Measurements from ENCODE around the gene RDX.

The RDX gene

DNA sequence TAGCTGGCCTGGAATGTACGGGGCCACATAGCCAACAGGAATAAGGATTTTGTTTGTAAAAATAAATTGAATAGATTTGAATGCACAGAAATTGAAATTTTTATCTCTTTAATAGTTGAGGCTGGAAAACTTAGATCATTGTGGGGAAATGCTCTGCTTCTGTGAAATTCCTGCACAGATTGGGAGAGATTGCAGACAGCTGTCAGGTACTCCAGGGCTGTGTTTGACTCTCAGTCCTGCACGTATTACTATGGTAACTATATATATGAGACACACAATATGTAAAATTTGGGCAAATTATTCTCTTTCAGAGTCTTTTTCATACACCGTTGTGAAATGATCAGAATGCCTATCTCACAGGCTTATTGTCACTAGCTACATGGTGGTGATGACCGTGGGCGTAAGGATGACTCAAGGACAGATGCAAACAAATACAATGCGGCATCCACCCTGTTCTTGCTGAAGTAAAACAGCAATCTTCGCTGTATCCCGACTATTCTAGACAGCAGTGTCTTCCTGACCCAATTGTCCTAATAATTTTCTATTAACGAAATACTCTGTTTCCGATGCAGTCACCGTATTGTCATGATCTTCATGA, 123.8 kb downstream of the RDX start:
- no peak for DNase-seq (ENCODE audit: low read depth)

DNA sequence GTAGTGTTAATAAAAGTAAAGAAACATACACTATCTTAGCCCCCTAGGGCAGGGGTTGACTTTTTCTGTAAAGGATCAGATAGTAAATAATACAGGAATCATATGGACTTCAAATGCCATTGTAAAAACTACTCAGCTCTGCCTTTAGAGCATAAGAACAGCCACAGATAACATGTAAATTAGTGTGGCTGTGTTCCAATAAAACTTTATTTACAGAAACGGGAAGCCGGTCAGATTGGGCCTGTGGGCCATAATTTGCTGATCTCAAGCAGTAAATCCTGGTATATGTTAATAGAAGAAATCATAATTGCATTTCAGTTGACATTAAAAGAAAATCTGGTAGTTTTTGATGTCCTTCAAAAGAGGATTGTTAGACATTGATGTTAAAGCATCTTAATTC, 126.7 kb downstream of the RDX start:
- no peak for DNase-seq (ENCODE audit: low read depth)

DNA sequence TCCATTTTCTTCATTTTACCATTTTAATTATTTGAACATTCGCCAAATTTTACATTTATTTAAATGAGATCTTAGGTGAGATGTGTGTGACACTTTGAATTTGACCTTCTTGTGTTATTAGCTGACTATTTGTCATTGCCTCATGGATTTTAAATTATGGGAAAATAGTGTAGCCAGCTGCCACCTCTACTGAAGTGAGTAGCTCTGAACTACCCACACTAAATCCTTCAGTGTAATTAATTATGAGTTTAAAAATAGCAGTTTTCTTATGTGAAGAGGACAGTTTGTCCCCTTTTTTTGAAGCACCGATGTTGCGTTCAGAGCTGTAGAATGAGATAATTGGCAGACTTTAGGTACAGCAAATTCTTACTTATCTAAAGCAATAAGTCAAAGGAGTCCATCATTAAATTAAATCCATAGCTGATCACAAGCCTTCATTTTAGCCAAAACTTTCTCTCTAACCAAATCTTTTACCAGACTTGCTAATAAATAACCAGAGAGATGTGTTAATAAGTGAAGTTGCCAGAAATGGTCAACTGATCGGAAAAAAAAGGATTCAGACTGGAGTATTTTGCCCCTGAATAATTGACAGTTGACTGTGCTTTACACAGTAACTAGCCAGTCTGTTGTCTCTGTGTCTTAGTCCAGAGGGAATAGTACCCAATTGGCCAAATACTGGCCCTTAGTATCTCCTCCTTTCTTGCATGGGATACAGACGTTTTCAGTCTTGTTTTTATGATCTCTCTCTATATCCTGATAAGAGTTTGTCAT, 128.2 kb downstream of the RDX start:
- no peak for DNase-seq (ENCODE audit: low read depth)

DNA sequence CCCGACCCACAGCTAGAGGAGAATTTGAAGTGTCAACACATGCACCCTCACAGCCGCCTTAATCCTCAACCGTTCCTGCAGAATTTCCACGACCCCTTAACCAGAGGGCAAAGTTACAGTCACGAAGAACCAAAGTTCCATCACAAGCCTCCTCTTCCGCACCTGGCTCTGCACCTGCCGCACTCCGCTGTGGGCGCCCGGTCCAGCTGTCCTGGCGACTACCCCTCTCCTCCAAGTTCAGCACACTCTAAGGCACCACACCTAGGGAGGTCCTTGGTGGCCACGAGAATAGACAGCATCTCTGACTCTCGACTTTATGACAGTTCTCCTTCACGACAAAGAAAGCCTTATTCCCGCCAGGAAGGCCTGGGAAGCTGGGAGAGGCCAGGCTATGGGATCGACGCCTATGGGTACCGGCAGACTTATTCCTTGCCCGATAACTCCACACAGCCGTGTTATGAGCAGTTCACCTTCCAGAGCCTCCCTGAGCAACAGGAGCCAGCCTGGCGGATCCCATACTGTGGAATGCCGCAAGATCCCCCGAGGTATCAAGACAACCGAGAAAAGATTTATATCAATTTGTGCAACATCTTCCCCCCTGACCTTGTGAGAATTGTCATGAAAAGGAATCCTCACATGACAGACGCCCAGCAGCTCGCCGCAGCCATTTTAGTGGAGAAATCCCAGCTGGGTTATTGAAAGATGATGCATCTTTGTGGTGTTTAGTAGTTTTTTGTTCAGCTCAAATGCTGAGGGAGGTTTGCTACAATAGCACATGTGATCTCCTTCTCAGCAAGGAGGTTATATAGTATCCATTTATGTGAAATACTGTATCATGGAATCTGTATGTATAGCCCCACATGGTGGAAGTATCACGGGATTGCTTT, 131.1 kb downstream of the RDX start:
- no peak for DNase-seq (ENCODE audit: low read depth)

DNA sequence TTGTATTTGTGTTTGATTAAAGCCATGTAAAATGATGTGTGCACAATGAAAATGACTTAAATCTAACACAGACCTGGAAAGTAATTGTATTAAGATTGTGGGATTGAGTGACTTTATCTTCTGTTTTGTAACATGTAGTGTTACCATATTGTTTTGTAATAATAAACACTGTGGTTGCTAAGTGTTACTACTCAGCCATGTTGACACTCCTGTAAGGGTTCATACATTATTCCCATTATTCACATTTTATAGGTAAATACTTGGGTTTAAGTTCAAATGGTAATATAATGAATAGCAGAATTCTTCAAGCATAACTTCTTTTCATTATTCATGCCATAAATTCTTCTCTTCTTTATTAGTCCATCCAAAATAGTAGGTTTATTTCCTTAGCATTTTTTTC, 134.2 kb downstream of the RDX start:
- DNase-seq (ENCODE audit: low read depth) = no peak

DNA sequence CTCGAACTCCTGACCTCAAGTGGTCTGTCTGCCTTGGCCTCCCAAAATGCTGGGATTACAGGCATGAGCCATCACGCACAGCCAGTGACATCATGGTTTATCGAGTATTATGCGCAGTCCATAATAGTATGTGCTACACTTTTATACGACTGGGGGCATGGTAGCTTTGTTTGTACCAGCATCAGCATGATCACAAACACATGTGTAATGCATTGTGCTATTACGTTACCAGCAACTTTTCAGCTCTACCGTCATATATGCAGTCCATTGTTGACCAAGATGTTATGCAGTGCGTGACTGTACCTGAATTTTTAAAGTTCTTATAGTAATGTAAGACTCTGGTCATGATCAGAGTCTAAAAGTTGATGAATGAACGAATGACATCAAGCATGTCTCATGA, 135.4 kb downstream of the RDX start:
- no peak for DNase-seq (ENCODE audit: low read depth)

DNA sequence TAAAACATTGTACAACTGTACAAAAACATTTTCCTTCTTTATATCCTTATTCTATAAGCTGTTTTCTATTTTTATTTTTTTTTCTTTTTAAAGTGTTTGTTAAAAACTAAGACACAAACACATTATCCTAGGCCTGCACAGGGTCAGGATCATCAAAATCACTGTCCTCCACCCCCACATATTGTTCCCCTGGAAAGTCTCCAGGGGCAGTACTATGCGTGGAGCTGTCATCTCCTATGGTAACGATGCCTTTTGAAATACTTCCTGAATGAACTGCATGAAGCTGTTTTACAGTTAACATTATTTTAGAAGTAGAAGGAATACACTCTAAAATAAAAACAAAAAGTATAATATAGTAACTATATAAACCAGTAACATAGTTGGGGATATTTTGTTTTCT, 136.0 kb downstream of the RDX start:
- DNase-seq (ENCODE audit: low read depth) = no peak

DNA sequence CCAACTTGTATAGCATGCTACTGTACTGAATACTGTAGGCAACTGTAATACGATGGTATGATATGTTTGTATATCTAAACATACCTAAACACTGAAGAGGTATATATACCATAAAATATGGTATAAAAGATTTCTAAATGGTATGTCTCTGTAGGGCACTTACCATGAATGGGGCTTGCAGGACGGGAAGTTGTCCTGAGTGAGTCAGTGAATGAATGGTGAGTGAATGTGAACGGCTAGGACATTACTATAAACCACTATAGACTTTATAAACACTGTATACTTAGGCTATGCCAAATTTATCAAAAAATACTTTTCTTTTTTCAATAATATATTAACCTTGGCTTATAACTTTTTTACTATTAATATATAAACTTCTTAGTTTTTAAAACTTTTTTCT, 136.4 kb downstream of the RDX start:
- DNase-seq (ENCODE audit: low read depth) = no peak

DNA sequence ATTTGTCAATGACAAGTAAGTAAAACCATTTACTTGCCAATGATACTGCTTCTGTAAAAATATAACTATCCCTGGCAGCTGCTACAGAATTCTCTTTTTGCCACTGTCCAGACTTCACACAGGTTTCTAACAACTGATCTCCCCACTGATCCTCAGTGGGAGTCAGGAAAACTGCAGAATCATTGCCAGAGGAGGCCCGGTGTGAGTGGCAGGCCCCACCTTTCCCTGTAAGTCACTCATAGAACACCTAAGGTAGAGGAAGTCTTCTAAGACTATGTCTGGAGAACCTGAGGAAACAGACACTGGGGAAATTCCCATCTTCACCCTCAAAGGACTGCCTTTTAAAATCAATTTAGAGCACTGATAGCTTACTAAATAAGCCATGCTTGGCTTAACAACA, 136.9 kb downstream of the RDX start:
- no peak for DNase-seq (ENCODE audit: low read depth)

DNA sequence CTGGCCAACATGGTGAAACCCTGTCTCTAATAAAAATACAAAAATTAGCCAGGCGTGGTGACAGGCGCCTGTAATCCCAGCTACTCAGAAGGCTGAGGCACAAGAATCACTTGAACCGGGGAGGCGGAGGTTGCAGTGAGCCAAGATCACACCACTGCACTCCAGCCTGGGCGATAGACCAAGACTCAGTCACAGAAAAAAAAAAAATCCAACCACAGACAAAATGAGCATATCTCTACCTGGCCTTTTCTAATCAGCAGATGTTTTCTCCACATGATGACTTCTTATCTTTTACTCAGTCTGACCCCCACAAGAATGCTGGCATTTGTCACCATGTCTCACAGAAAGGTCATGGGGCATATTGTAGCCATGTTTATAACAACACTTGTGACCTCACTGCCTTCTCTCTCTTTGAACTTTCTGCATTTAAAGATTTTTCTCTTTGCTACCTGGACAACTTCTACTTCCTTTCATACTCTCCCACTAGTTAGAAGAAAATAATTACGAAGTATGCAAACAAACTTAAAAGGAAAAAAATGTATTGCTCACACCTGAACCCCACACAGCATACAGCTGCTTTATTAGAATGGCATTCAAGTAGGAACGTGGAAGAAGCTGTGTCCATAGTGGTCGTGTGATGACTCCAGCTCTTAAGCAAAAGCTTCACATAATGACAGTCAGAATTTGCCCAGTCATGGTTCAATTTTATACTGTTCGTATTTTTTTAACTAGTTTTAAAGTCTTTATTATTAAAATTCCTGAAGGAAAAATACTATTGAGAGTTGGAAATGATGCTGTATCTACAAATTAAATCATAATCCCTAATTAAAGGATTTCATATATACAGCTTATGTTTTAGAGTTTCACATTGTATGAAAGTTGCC, 137.9 kb downstream of the RDX start:
- no peak for DNase-seq (ENCODE audit: low read depth)

DNA sequence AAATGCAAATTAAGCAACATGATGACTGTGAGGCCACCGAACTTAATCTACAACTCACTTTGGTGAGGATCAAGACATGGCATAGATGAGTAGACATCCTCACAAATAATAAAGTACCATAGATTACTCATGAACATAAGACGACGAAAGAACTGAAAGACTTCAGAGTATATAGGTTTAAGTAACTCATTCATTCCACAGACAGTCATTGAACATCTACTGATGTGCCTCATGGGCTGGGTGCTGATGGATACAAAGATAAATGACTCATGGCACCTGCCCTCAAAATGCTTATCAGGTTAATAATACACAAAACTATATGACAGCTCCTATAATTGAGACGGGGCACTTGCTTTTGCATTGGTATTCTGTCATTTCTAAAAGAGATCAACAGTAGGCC, 139.9 kb downstream of the RDX start:
- no peak for DNase-seq (ENCODE audit: low read depth)

DNA sequence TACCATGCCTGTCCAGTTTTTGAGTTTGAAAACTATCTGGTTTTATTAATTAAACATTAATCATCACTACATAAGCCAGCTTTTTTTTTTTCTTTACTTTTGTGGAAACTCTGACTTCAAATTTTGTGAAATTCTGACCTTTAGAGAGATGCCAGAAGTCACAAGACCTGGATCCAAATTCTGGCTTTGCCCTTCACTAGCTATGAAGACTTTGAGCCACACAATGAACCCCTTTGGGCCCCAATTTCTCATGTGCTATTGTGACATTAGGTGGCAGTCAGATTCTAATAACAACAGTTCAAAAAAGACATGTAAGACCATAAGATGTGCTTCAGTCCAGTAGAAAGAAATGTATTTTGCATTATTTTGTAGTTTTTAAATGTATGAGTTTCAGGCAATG, 142.9 kb downstream of the RDX start:
- DNase-seq (ENCODE audit: low read depth) = no peak

DNA sequence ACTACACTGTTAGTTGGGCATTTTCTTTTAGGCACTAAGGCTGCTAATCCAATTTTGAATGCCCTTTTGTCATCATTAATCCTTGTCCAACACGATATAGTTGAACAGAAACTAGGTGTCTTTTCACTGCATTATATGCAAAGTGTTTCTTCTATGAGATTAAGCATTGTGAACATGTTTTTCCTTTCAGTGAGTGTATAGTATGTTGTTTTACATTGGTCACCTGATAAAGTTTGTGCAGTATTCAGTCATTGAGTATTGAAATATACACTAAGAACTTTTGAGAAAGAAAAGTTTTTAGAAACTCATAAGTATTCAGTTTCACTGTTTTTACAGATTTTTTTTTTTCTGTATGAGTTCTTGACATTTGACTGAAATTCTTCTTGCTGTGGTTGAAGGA, 144.2 kb downstream of the RDX start:
- no peak for DNase-seq (ENCODE audit: low read depth)

DNA sequence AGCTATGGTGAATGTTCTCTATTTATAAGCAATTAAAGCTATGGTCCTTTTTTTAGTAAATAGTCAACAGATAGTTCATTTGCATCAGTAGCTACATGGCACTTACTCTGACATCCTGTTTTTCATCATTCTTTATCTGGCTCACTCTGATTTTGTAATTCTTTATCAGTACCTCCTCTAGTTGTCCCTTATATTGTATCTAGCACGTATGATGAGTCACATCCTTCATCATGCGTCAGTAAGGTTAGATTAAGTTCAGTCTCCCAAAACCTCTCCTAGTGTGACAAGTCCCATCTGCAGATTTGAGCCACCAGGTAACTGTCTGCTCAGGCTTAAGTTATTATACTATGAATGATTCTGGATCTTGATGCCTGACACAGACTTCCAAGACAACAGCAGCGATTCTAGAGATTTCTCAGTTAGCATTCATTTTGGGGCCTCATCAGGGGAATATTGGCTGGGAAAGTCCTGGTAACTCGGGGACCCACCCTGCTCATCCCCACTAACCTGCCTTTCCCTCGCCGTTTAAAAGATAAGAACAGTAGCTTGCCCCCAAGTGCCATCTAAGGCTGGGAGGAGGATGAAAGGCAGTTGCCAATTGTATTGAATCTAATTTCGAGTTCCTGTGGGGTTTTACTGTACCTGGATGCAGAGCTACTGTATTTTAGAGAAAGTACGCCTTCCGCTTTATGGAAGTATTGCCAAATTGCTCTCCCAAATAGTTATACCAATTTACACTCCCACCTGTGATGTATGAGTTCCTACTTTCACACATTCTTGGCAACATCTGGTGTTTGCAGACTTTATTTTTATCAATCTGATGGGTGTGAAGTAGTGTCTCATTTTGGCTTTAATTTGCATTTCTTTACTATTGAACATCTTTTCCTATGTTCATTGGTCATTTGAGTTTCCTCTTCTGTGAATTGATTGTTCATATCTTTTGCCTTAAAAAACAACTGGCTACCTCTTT, 147.4 kb downstream of the RDX start:
- no peak for DNase-seq (ENCODE audit: low read depth)

DNA sequence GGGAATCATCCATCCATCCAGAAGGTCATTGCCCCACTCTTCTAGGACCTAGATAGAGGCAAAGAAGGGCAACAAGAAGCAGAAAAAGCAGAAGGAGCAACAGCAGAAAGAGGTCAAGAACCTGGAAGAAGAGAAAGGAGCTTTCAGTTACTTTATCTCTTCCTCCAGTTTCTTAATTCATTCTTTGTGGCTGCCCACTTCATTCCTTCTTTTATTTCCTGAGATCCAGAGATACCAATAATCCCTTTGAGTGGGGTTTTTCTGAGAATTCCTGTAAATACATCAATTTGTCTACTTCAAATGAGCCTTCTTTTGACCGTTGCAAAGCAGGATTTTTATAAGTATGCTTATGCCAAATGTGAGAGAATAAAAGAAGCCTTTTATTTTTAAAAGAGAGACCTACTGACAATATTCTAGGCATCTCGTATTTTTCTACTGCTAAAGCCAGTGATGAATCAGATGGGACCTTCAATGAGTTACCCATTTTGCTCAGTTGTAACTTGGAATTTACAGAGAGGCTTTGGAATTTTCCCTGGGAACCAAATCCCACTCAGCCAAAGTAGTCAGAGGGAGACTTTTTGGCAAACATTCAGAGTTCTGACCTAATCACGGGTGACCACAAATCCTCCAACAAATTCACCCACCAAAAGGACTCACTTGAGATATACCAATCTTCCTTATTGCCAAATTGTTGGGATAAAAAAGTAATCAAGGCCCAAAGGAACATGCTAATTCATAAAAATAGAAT, 148.3 kb downstream of the RDX start:
- DNase-seq (ENCODE audit: low read depth) = no peak

DNA sequence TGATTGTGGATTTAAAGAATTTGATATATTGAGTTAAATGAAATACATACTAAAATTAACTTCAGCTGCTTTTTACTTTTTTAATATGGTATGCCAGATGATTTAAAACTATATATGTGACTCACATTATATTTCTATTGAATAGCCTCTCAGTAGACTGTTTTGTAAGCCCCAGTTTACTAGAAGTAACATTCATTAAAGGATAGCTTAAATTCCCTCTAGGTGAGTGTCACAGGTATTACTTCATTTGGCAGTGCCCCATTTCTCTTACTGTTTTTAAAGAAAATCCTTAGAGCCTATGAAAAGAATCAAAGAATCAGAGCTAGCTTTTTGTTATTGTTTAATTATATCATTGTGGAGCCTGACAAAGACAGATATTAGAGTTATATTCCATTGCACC, 154.6 kb downstream of the RDX start:
- no peak for DNase-seq (ENCODE audit: low read depth)

DNA sequence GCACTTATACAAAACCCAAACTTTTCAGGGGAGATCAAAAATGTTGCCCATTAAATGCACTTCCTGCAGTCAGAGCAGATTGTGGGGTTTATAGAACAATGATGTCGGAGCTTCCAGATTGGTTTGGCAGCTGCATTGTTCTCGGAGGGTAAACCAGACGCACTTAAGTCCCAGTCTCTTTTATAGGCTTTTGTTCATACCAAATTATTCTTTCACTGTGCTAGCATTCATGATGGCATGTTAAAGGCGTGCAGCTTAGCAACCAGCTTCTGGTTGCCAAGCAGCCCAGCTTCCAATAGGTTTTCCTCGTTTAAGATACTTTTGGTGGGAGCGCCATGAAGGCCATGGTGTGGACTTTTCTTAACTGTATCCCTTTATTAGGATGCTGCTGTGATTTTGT, 162.3 kb downstream of the RDX start:
- DNase-seq (ENCODE audit: low read depth) = no peak

DNA sequence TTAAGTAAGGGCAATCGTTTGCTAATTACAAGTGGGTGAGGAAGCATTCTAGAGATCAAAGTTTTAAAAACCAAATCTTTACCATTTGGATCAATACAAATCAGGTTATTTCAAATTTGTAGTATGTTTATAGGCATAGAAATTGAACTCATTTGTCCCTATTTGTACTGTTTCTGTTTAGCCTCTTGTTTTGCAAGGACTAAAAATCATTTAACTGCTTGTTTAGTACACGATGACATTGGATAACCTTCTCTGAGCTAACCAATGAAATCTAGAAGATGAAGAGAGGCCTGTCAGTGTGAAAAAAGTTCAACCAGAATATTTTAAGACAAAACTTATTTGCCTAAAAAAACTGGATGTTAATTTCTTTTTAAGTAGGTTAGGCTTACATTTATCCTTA, 163.3 kb downstream of the RDX start:
- DNase-seq (ENCODE audit: low read depth) = no peak

DNA sequence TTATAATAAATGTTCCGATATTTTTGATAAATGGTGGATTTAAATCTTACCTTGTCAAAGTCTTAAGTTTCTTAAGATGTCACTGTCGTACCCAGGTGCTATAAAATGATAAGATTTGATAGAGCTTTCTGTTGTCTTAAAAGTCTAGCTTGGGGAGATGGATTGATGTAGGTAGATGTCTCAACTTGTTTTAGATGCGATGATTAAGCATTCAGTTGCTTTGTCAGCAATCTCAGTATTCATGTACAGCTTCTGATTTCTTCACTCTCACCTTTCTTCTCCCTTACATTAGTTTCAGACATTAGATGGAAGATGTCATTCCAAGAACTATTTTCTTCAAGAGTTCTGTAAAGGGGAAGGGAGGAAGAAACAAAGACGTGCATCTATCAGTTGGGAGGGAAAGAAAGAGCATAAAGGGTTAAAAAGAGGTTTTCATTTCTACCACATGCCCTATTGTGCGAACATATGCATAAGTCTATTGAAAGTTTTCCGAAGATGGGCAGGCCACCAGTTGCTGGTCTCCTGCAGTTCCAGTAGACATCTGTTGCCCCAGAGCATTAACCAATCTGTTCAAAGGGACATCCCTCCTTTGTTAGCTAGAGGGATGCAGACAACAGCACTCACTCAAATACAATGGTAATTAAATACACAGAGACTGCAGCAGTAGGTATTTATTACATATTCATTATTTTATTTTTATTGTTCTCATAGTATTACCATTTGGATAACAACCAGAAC, 164.9 kb downstream of the RDX start:
- DNase-seq (ENCODE audit: low read depth) = no peak
